Fibroblast of the conjunctiva (primary cell): Measurements from ENCODE around the gene POLE.

ENCODE experiments used
- DNase-seq: peaks from one replicate; pipeline ENCODE4 v3.0.0-alpha.2; 2010; ENCODE audit warnings: low read depth

The POLE gene

GRCh38 chr12:132687211-132688164 lies at the start of gene POLE, which contains the start of gene PXMP2:
TSS of gene POLE (minus strand) at chr12:132687342. CDS start at chr12:132687315, 27 bp downstream.
TSS of gene PXMP2 (plus strand) at chr12:132687587. CDS start at chr12:132687671, 84 bp downstream.
- DNase-seq, result peak; percentile 87

- no peak for DNase-seq
These were observed 49.8 kb upstream of the POLE start for GRCh38 chr12:132736913-132737312.

- no peak for DNase-seq
These were observed 49.2 kb upstream of the POLE start for GRCh38 chr12:132736378-132736777.

- DNase-seq, result no peak
These were observed 48.4 kb upstream of the POLE start for GRCh38 chr12:132735496-132735895.

GRCh38 chr12:132734206-132734605 lies 47.1 kb upstream of the POLE start:
- DNase-seq, result peak; percentile 14

GRCh38 chr12:132731574-132731973 lies 44.4 kb upstream of the POLE start:
- DNase-seq, result no peak

GRCh38 chr12:132730353-132730752 lies 43.2 kb upstream of the POLE start:
- DNase-seq, result no peak

- DNase-seq, result no peak
These were observed 42.6 kb upstream of the POLE start for GRCh38 chr12:132729541-132730320.

- DNase-seq, result no peak
These were observed 41.4 kb upstream of the POLE start for GRCh38 chr12:132728502-132728901.

- no peak for DNase-seq
These were observed 40.1 kb upstream of the POLE start for GRCh38 chr12:132727091-132727794.

GRCh38 chr12:132726386-132726785 lies 39.2 kb upstream of the POLE start:
- no peak for DNase-seq

- no peak for DNase-seq
These were observed 37.5 kb upstream of the POLE start for GRCh38 chr12:132724506-132725241.

- no peak for DNase-seq
These were observed 36.6 kb upstream of the POLE start for GRCh38 chr12:132723764-132724140.

GRCh38 chr12:132723015-132723763 lies 36.0 kb upstream of the POLE start:
- DNase-seq, result no peak

- DNase-seq, result no peak
These were observed 33.6 kb upstream of the POLE start for GRCh38 chr12:132720606-132721345.

- DNase-seq, result no peak
These were observed 32.8 kb upstream of the POLE start for GRCh38 chr12:132719954-132720324.

GRCh38 chr12:132719141-132719953 lies 32.2 kb upstream of the POLE start:
- DNase-seq, result no peak

- DNase-seq, result no peak
These were observed 31.5 kb upstream of the POLE start for GRCh38 chr12:132718644-132719043.
